Ovary (tissue), 9 donors: ENCODE data around the gene FAH. TPM values are rescaled to one million over a fixed set of nuclear protein-coding genes. Genes with fewer than 3 reads are reported as not detected.

Experiments used
- DNase-seq, 5 donors: peaks; one replicate each; pipeline ENCODE4 v3.0.0-alpha.2; 2019 to 2020
- H3K27ac ChIP-seq, 2 donors: fragments of 200-600 bp; one replicate each; pipeline versions ENCODE4 v1.5.1 to v1.8.0; 2019 to 2022
- H3K27me3 ChIP-seq: fragments of 200-600 bp; one replicate; pipeline ENCODE4 v1.8.0; 2022
- H3K36me3 ChIP-seq: fragments of 200-600 bp; sonication (generic); one replicate; pipeline ENCODE4 v1.5.1; 2019
- H3K4me1 ChIP-seq: one replicate; pipeline ENCODE4 v1.8.1; 2013; ENCODE audit warnings: mild to moderate bottlenecking, moderate library complexity; ENCODE audit not compliant: insufficient read depth
- H3K4me3 ChIP-seq: fragments of 200-600 bp; sonication (generic); one replicate; pipeline ENCODE4 v1.5.1; 2017
- H3K9me3 ChIP-seq, 2 donors: fragments of 200-600 bp in 1 of 2; sonication (generic) in 1 of 2; one replicate each; pipeline versions ENCODE4 v1.5.1 to v1.8.1; 2013 to 2019; ENCODE audit warnings: mild to moderate bottlenecking in 1 of 2, moderate library complexity in 1 of 2
- CTCF ChIP-seq, 3 donors: fragments of 450-650 bp in 2 of 3; fragments of 200-600 bp in 1 of 3; IDR thresholded peaks; one replicate each; pipeline versions ENCODE4 v1.5.1 to v1.8.0; 2016 to 2022; ENCODE audit warnings: antibody characterized with exemption in 3 of 3, mild to moderate bottlenecking in 1 of 3
- EP300 ChIP-seq: sonication (generic); formaldehyde crosslinking; IDR thresholded peaks from one replicate; pipeline ENCODE4 v1.6.1; 2017; ENCODE audit warnings: antibody characterized with exemption
- POLR2A ChIP-seq: fragments of 450-650 bp; IDR thresholded peaks from one replicate; pipeline ENCODE4 v1.6.1; 2017; ENCODE audit warnings: antibody characterized with exemption, mild to moderate bottlenecking, moderate library complexity
- WGBS, 3 donors: extraction: QIAGEN DNeasy Blood & Tissue Kit in 1 of 3; methylation state at CpG; one replicate each; pipeline versions ENCODE4 v1.1.5 to v1.1.7; 2013 to 2017; 5-methylcytosine and 5-hydroxymethylcytosine counted together
- intact Hi-C, 4 donors: fragments of 100-400 bp; cut with DNase I; formaldehyde crosslinking; loops; one replicate each; pipeline versions ENCODE4 v1.11.0 to v1.15.1; 2022 to 2023
- polyA plus RNA-seq, 2 donors: library from polyadenylated mRNA; stranded (reverse); fragments of 200-250 nt in 1 of 2; fragments of 350-450 nt in 1 of 2; fragmentation: Illumina TruSeq in 1 of 2; extraction: RNeasy Lipid Tissue Mini Kit (QIAGEN cat#74804) in 1 of 2; gene quantifications; one replicate each; pipeline ENCODE4 v1.2.3, GENCODE V29; 2013 to 2014
- total RNA-seq, 7 donors: library from RNA; depleted of rRNA in 2 of 7; stranded (reverse); fragments of >200 nt in 2 of 7; fragmentation: NEBNext Ultra II Directional in 3 of 7; extraction: Animal tissue kit (Norgen Biotek cat#: 25700) in 3 of 7; gene quantifications; one replicate each; pipeline versions ENCODE4 v1.1.0 to v1.2.4, GENCODE V29; 2016 to 2023
- donor health status: DM: no; HTN: no; CAD: no; lungs with moderate emphysema.
- donor health status: DM: no; HTN: no; CAD: no.
- donor health status: Bipolar disorder and iron deficiency.
- donor health status: DM: yes; HTN: yes; CAD: no.
- donor health status: DM: no; HTN: no; CAD: no.
- donor health status: DM: yes; HTN: yes; CAD: no.

The FAH gene
- total and polyA plus RNA-seq, 9 donors = 19.0 to 47.2 (median 30.8) TPM

- H3K9me3 ChIP-seq = no peaks in the 10 kb centered on the region
- no peaks in the 10 kb centered on the region for H3K36me3 ChIP-seq
- no peaks in the 10 kb centered on the region for H3K27me3 ChIP-seq
- intact Hi-C loops = no loop called here
- H3K4me3 ChIP-seq = no peak overlapping the region
- H3K27ac ChIP-seq = no peak overlapping the region
- WGBS, 3 donors = 57 to 64% (median 60%) methylated on average over 6 of the region's 6 CpGs
- H3K4me1 ChIP-seq = peaks cover 5% of the 10 kb centered on the region
- no peak for DNase-seq
- TF ChIP-seq CTCF (IDR thresholded peaks at IDR 0.05) (no peak), POLR2A (no peak), EP300 (no peak)
These were observed 45.6 kb upstream of the FAH start for GRCh38 chr15:80107204-80107603.

GRCh38 chr15:80107774-80108173 lies 45.0 kb upstream of the FAH start:
- intact Hi-C loops = no loop called here
- DNase-seq = peak; percentile 53 to 69 (median 61)
- WGBS, 3 donors = 4 to 10% (median 8%) methylated on average over 2 of the region's 3 CpGs

GRCh38 chr15:80109388-80109787 lies 43.4 kb upstream of the FAH start:
- no peaks in the 10 kb centered on the region for H3K36me3 ChIP-seq
- intact Hi-C loops = no loop called here
- WGBS, 3 donors = 88 to 92% (median 89%) methylated on average over 3 of the region's 3 CpGs

More at GRCh38 chr15:80107774-80108173, 45.0 kb upstream of the FAH start:
- Histone ChIP-seq H3K27me3 (no peaks in the 10 kb centered on the region), H3K4me3 (no peak overlapping the region), H3K9me3 (no peaks in the 10 kb centered on the region), H3K36me3 (no peaks in the 10 kb centered on the region), H3K27ac (no peak overlapping the region), H3K4me1 (peaks cover 5% of the 10 kb centered on the region)
- no peak for TF ChIP-seq POLR2A
- no peak for TF ChIP-seq EP300
- TF ChIP-seq CTCF (IDR thresholded peaks at IDR 0.05) = no peak

GRCh38 chr15:80110920-80111319 lies 41.9 kb upstream of the FAH start:
- DNase-seq = no peak
- Histone ChIP-seq H3K36me3 (no peaks in the 10 kb centered on the region), H3K27ac (no peak overlapping the region), H3K9me3 (no peaks in the 10 kb centered on the region), H3K4me3 (no peak overlapping the region), H3K27me3 (no peaks in the 10 kb centered on the region), H3K4me1 (peaks cover 5% of the 10 kb centered on the region)
- intact Hi-C loops = no loop called here
- TF ChIP-seq CTCF (IDR thresholded peaks at IDR 0.05) = no peak
- no peak for TF ChIP-seq POLR2A
- no peak for TF ChIP-seq EP300

More at GRCh38 chr15:80109388-80109787, 43.4 kb upstream of the FAH start:
- H3K4me1 ChIP-seq = peaks cover 5% of the 10 kb centered on the region
- DNase-seq = no peak
- H3K4me3 ChIP-seq = no peak overlapping the region
- TF ChIP-seq CTCF (IDR thresholded peaks at IDR 0.05) = no peak
- no peak for TF ChIP-seq EP300
- TF ChIP-seq POLR2A = no peak
- no peaks in the 10 kb centered on the region for H3K9me3 ChIP-seq
- no peak overlapping the region for H3K27ac ChIP-seq
- H3K27me3 ChIP-seq = no peaks in the 10 kb centered on the region
